Neural progenitor cell (in vitro differentiated cells): ENCODE data around the gene ARMC9. TPM values are rescaled to one million over a fixed set of nuclear protein-coding genes. Genes with fewer than 3 reads are reported as not detected.

Source experiments
- DNase-seq: peaks from one replicate; pipeline ENCODE4 v3.0.0-alpha.2; 2016; ENCODE audit warnings: low spot score
- H2AFZ ChIP-seq: fragments of 200-600 bp; sonication (generic); replicated peaks from 2 replicates; pipeline ENCODE4 v1.6.1; 2016; ENCODE audit warnings: antibody characterized with exemption
- H3F3A ChIP-seq: fragments of 200-600 bp; sonication (generic); 2 replicates; pipeline ENCODE4 v1.6.1; 2016; ENCODE audit warnings: antibody characterized with exemption, low read depth
- H3K27ac ChIP-seq: fragments of 200-600 bp; sonication (generic); 2 replicates; pipeline ENCODE4 v1.5.1; 2016; ENCODE audit warnings: mild to moderate bottlenecking
- H3K27me3 ChIP-seq: fragments of 200-600 bp; sonication (generic); 2 replicates; pipeline ENCODE4 v1.6.1; 2016; ENCODE audit warnings: mild to moderate bottlenecking, moderate library complexity
- H3K36me3 ChIP-seq: fragments of 200-600 bp; sonication (generic); 2 replicates; pipeline ENCODE4 v1.5.1; 2016
- H3K4me1 ChIP-seq: fragments of 200-600 bp; sonication (generic); 2 replicates; pipeline ENCODE4 v1.6.1; 2016; ENCODE audit warnings: mixed run types
- H3K4me2 ChIP-seq: fragments of 200-600 bp; sonication (generic); 2 replicates; pipeline ENCODE4 v1.6.1; 2016
- H3K4me3 ChIP-seq: fragments of 200-600 bp; sonication (generic); 2 replicates; pipeline ENCODE4 v1.5.1; 2016
- H3K79me2 ChIP-seq: fragments of 200-600 bp; sonication (generic); 2 replicates; pipeline ENCODE4 v1.6.1; 2016; ENCODE audit warnings: low read depth
- H3K9ac ChIP-seq: fragments of 200-600 bp; sonication (generic); 2 replicates; pipeline ENCODE4 v1.6.1; 2016
- H3K9me3 ChIP-seq: fragments of 200-600 bp; sonication (generic); 2 replicates; pipeline ENCODE4 v1.5.1; 2016; ENCODE audit warnings: low read depth
- H4K20me1 ChIP-seq: fragments of 200-600 bp; sonication (generic); 2 replicates; pipeline ENCODE4 v1.6.1; 2016; ENCODE audit warnings: low read depth
- H3K27ac Mint-ChIP-seq: 3 replicates; pipeline ENCODE4 v1.8.0; 2021; ENCODE audit warnings: mixed read lengths
- H3K27me3 Mint-ChIP-seq: 2 replicates; pipeline ENCODE4 v1.8.0; 2022; ENCODE audit warnings: low read depth, mild to moderate bottlenecking, inconsistent platforms, moderate library complexity, mixed read lengths; ENCODE audit not compliant: insufficient read depth
- H3K36me3 Mint-ChIP-seq: 3 replicates; pipeline ENCODE4 v1.8.0; 2021; ENCODE audit warnings: mixed read lengths
- H3K4me1 Mint-ChIP-seq: 3 replicates; pipeline ENCODE4 v1.8.0; 2021; ENCODE audit warnings: mixed read lengths
- H3K4me3 Mint-ChIP-seq: 3 replicates; pipeline ENCODE4 v1.8.0; 2021; ENCODE audit warnings: mild to moderate bottlenecking, moderate library complexity, mixed read lengths
- H3K9me3 Mint-ChIP-seq: 3 replicates; pipeline ENCODE4 v1.8.0; 2020; ENCODE audit warnings: mixed read lengths
- CTCF ChIP-seq: fragments of 200-600 bp; sonication (generic); IDR thresholded peaks from 2 replicates; pipeline ENCODE4 v1.5.1; 2017; ENCODE audit warnings: antibody characterized with exemption, mild to moderate bottlenecking
- EZH2 ChIP-seq: fragments of 200-600 bp; sonication (generic); IDR thresholded peaks from 2 replicates; pipeline ENCODE4 v1.6.1; 2017; ENCODE audit warnings: antibody characterized with exemption, mild to moderate bottlenecking, moderate library complexity
- EZH2phosphoT487 ChIP-seq: fragments of 200-600 bp; sonication (generic); IDR thresholded peaks from 2 replicates; pipeline ENCODE4 v1.6.1; 2017; ENCODE audit warnings: antibody characterized with exemption
- total RNA-seq: library from RNA; depleted of rRNA; stranded (reverse); fragments of >200 nt; gene quantifications from 2 replicates; pipeline ENCODE4 v1.2.3, GENCODE V29; 2015; ENCODE audit warnings: low replicate concordance

ARMC9 gene
- total RNA-seq, 1 donor from 2014 or later, result 45.8 TPM

- no peaks in the 10 kb centered on the region for H3K36me3 ChIP-seq
- Mint-ChIP-seq H3K9me3 (no peaks in the 10 kb centered on the region), H3K27ac (no peak overlapping the region), H3K4me3 (no peak overlapping the region), H3K36me3 (peaks cover 8% of the 10 kb centered on the region), H3K27me3 (peaks cover 10% of the 10 kb centered on the region), H3K4me1 (peaks cover 35% of the 10 kb centered on the region)
- H3K4me3 ChIP-seq, result no peak overlapping the region
- H2AFZ ChIP-seq, result no peak overlapping the region
- H3K27ac ChIP-seq, result no peak overlapping the region
- no peaks in the 10 kb centered on the region for H3K9me3 ChIP-seq
- H3K9ac ChIP-seq, result no peak overlapping the region
- H3K4me1 ChIP-seq, result peaks cover 22% of the 10 kb centered on the region
- TF ChIP-seq EZH2phosphoT487, result no peak
- no peak for TF ChIP-seq CTCF
- TF ChIP-seq EZH2, result no peak
- no peaks in the 10 kb centered on the region for H3K27me3 ChIP-seq
- H3K4me2 ChIP-seq, result peak overlapping the region; percentile 27
- no peak for DNase-seq
- H3K79me2 ChIP-seq, result no peaks in the 10 kb centered on the region
- H4K20me1 ChIP-seq, result no peaks in the 10 kb centered on the region
- no peaks in the 10 kb centered on the region for H3F3A ChIP-seq
Measured at GRCh38 chr2:231359948-231360347, 161.5 kb downstream of the ARMC9 start.

GRCh38 chr2:231360401-231360800, 162.0 kb downstream of the ARMC9 start:
- Histone ChIP-seq H3K27me3 (no peaks in the 10 kb centered on the region), H3K4me3 (no peak overlapping the region), H3K36me3 (no peaks in the 10 kb centered on the region), H4K20me1 (no peaks in the 10 kb centered on the region), H3F3A (no peaks in the 10 kb centered on the region), H3K9ac (no peak overlapping the region), H3K79me2 (no peaks in the 10 kb centered on the region), H2AFZ (no peak overlapping the region), H3K27ac (no peak overlapping the region), H3K9me3 (no peaks in the 10 kb centered on the region), H3K4me2 (no peak overlapping the region), H3K4me1 (peaks cover 25% of the 10 kb centered on the region)
- peaks cover 8% of the 10 kb centered on the region for H3K36me3 Mint-ChIP-seq
- H3K27me3 Mint-ChIP-seq, result peaks cover 9% of the 10 kb centered on the region
- peaks cover 37% of the 10 kb centered on the region for H3K4me1 Mint-ChIP-seq
- no peak overlapping the region for H3K4me3 Mint-ChIP-seq
- TF ChIP-seq EZH2phosphoT487 (no peak), EZH2 (no peak), CTCF (no peak)
- H3K9me3 Mint-ChIP-seq, result no peaks in the 10 kb centered on the region
- no peak for DNase-seq
- no peak overlapping the region for H3K27ac Mint-ChIP-seq

GRCh38 chr2:231360881-231361371, 162.5 kb downstream of the ARMC9 start:
- H3K79me2 ChIP-seq, result no peaks in the 10 kb centered on the region
- H3K27me3 ChIP-seq, result no peaks in the 10 kb centered on the region
- Mint-ChIP-seq H3K4me1 (peaks cover 37% of the 10 kb centered on the region), H3K36me3 (peaks cover 9% of the 10 kb centered on the region), H3K9me3 (no peaks in the 10 kb centered on the region), H3K4me3 (no peak overlapping the region), H3K27ac (no peak overlapping the region), H3K27me3 (peaks cover 9% of the 10 kb centered on the region)
- no peak for DNase-seq
- no peak overlapping the region for H3K4me3 ChIP-seq
- TF ChIP-seq EZH2 (no peak), EZH2phosphoT487 (no peak), CTCF (no peak)
- no peak overlapping the region for H2AFZ ChIP-seq
- H4K20me1 ChIP-seq, result no peaks in the 10 kb centered on the region
- H3K4me2 ChIP-seq, result no peak overlapping the region
- no peaks in the 10 kb centered on the region for H3K36me3 ChIP-seq
- H3K9me3 ChIP-seq, result no peaks in the 10 kb centered on the region
- H3F3A ChIP-seq, result no peaks in the 10 kb centered on the region
- peaks cover 26% of the 10 kb centered on the region for H3K4me1 ChIP-seq
- H3K9ac ChIP-seq, result no peak overlapping the region
- H3K27ac ChIP-seq, result no peak overlapping the region
